Erythroblast (primary cell): ENCODE measurements around the gene ADAMTS19.

Source experiments
- GATA1 ChIP-seq: IDR thresholded peaks from 2 replicates; pipeline ENCODE4 v1.6.1; 2011; ENCODE audit warnings: low read depth, mild to moderate bottlenecking, control low read depth, low read length, moderate library complexity
- POLR2A ChIP-seq: IDR thresholded peaks from 2 replicates; pipeline ENCODE4 v1.6.1; 2011; ENCODE audit warnings: mild to moderate bottlenecking, low read length

DNA sequence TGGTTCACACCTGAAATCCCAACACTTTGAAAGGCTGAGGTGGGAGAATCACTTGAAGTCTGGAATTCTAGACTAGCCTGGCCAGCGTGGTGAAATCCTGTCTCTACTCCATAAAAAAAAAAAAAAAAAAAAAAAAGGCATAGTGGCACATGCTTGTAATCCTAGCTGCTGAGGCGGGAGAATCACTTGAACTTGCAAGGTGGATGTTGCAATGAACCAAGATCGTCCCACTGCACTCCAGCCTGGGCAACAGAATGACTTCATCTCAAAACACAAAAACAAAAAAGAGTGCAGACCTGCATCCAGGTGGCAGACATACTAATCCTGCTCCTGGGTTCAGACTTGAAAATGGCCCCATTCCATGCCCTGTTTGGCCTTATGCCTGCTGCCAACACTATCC, 21.8 kb upstream of the ADAMTS19 start:
- TF ChIP-seq POLR2A (no peak), GATA1 (no peak)
